Fibroblast of lung (primary cell): ENCODE measurements around the gene CHST12. TPM values are rescaled to one million over a fixed set of nuclear protein-coding genes. Genes with fewer than 3 reads are reported as not detected.

Experiments
- DNase-seq, 2 donors: peaks; one replicate each; pipeline versions ENCODE4 v3.0.0 to v3.0.0-alpha.2; 2010; ENCODE audit warnings: low read depth in 2 of 2
- H2AFZ ChIP-seq: 2 replicates; pipeline ENCODE4 v1.5.1; 2012; ENCODE audit warnings: low read length, control low read depth, inconsistent platforms
- H3K27ac ChIP-seq: 2 replicates; pipeline ENCODE4 v1.5.1; 2011; ENCODE audit warnings: low read length, control low read depth; ENCODE audit not compliant: insufficient read depth
- H3K27me3 ChIP-seq: 2 replicates; pipeline ENCODE4 v1.5.1; 2011; ENCODE audit warnings: mild to moderate bottlenecking, low read length; ENCODE audit not compliant: control insufficient read depth, insufficient read depth
- H3K36me3 ChIP-seq: 2 replicates; pipeline ENCODE4 v1.5.1; 2011; ENCODE audit warnings: low read length; ENCODE audit not compliant: control insufficient read depth, insufficient read depth
- H3K4me1 ChIP-seq: 2 replicates; pipeline ENCODE4 v1.5.1; 2011; ENCODE audit warnings: low read length; ENCODE audit not compliant: control insufficient read depth, insufficient read depth; ENCODE audit errors: extremely low read depth
- H3K4me2 ChIP-seq: 2 replicates; pipeline ENCODE4 v1.5.1; 2011; ENCODE audit warnings: low read length, control low read depth; ENCODE audit not compliant: insufficient read depth; ENCODE audit errors: extremely low read depth
- H3K4me3 ChIP-seq, 4 experiments: fragments of 200-600 bp in 1 of 4; sonication (generic) in 1 of 4; replicated peaks in 1 of 4; 2 replicates each; pipeline ENCODE4 v1.5.1; 2011 to 2016; ENCODE audit warnings: low read length in 4 of 4, low read depth in 3 of 4, mild to moderate bottlenecking in 3 of 4, control low read depth in 2 of 4, inconsistent platforms in 1 of 4, mixed read lengths in 1 of 4; ENCODE audit not compliant: insufficient read depth in 1 of 4; ENCODE audit errors: control extremely low read depth in 1 of 4
- H3K79me2 ChIP-seq: 2 replicates; pipeline ENCODE4 v1.5.1; 2012; ENCODE audit warnings: mild to moderate bottlenecking, low read length, inconsistent platforms; ENCODE audit not compliant: control insufficient read depth, insufficient read depth
- H3K9ac ChIP-seq: 2 replicates; pipeline ENCODE4 v1.5.1; 2011; ENCODE audit warnings: mild to moderate bottlenecking, low read length, control low read depth; ENCODE audit not compliant: insufficient read depth
- H3K9me3 ChIP-seq: 2 replicates; pipeline ENCODE4 v1.5.1; 2012; ENCODE audit warnings: low read depth, low read length; ENCODE audit not compliant: control insufficient read depth, insufficient read depth
- H4K20me1 ChIP-seq: 2 replicates; pipeline ENCODE4 v1.5.1; 2011; ENCODE audit warnings: low read length; ENCODE audit not compliant: control insufficient read depth, insufficient read depth; ENCODE audit errors: extremely low read depth
- EZH2 ChIP-seq: IDR thresholded peaks from 2 replicates; pipeline ENCODE4 v1.5.1; 2012; ENCODE audit warnings: low read length, control low read depth, mild to moderate bottlenecking; ENCODE audit errors: missing control alignments
- polyA plus RNA-seq, 2 donors: library from polyadenylated mRNA; depleted of rRNA in 1 of 2; stranded (reverse) in 1 of 2; unstranded in 1 of 2; fragments of >200 nt; gene quantifications; 2 replicates each; pipeline ENCODE4 v1.2.1, GENCODE V29; 2011 to 2012; ENCODE audit warnings: missing spikeins in 1 of 2
- total RNA-seq: library from RNA; depleted of rRNA; stranded (reverse); fragments of >200 nt; gene quantifications from 2 replicates; pipeline ENCODE4 v1.2.1, GENCODE V29; 2014
- TF ChIP-seq, protein P1 (sequence below), 2 donors: IDR thresholded peaks in 1 of 2; conservative IDR thresholded peaks in 1 of 2; 1 replicate in 1 of 2; 2 replicates in 1 of 2; pipeline ENCODE4 v1.5.1; 2011 to 2012; ENCODE audit warnings: low read length in 2 of 2, control low read depth in 1 of 2, inconsistent platforms in 1 of 2, low read depth in 1 of 2, mild to moderate bottlenecking in 1 of 2

The CHST12 gene
- total and polyA plus RNA-seq, 2 donors (not counting 1 experiment from before 2014, with no cell fraction given) = 3.5 to 9.5 TPM

DNA sequence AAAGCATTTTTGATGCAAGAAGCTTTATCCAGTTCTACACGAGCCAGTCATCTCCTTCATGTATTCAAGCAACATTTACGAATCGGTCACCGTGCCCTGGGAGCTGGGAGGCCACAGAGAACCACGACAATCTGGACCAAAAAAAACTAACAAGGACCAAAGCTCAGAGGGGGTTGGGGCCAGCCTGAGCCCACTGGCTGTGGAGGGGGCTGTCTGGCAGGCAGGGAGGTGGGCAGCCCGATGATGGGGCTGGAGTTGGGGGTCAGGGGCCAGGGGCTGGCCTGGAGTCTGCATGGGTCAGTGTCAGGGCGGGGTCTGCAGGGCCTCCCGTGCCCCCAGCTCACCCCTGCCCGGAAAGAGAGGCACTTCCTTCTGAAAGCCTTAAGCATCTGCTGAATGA, 85.3 kb downstream of the CHST12 start:
- Histone ChIP-seq H3K79me2 (no peaks in the 10 kb centered on the region), H3K4me2 (no peak overlapping the region), H3K27ac (no peak overlapping the region), H3K9ac (no peak overlapping the region), H3K4me1 (peaks cover 8% of the 10 kb centered on the region), H3K27me3 (no peaks in the 10 kb centered on the region), H3K9me3 (no peaks in the 10 kb centered on the region), H3K36me3 (no peaks in the 10 kb centered on the region), H3K4me3 (no peak overlapping the region), H4K20me1 (no peaks in the 10 kb centered on the region), H2AFZ (no peak overlapping the region)
- TF ChIP-seq, protein P1, sequence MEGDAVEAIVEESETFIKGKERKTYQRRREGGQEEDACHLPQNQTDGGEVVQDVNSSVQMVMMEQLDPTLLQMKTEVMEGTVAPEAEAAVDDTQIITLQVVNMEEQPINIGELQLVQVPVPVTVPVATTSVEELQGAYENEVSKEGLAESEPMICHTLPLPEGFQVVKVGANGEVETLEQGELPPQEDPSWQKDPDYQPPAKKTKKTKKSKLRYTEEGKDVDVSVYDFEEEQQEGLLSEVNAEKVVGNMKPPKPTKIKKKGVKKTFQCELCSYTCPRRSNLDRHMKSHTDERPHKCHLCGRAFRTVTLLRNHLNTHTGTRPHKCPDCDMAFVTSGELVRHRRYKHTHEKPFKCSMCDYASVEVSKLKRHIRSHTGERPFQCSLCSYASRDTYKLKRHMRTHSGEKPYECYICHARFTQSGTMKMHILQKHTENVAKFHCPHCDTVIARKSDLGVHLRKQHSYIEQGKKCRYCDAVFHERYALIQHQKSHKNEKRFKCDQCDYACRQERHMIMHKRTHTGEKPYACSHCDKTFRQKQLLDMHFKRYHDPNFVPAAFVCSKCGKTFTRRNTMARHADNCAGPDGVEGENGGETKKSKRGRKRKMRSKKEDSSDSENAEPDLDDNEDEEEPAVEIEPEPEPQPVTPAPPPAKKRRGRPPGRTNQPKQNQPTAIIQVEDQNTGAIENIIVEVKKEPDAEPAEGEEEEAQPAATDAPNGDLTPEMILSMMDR (conservative IDR thresholded peaks at IDR 0.05 in 1 of 2, IDR thresholded peaks at IDR 0.05 in 1 of 2; ENCODE audit: low read depth in 1 of 2, low read length in 2 of 2) = no peak
- TF ChIP-seq EZH2 = no peak
- no peak for DNase-seq

DNA sequence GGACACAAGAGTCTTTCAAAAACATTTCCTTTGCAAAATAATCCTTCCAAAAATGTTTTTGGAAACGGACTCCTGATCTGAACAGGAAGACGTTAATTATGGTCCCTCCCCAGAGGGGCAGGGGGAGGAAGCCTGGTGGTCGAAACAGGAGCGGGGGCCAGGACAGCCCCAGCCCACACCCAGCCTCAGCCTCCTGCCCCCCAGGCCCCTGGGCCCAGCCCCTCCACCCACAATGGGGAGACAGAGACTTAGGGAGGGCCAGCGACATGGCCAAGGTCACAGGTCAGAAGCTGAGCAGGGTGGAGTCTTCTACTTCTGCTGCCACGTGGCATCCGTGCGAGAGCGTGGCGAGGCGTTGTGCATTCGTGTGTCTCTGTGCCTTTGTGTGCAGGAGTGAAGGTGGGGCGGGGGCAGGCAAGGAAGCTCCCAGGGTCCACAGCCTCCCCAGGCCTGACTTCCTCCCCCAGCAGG, 86.8 kb downstream of the CHST12 start:
- H3K4me3 ChIP-seq = no peak overlapping the region
- H4K20me1 ChIP-seq = no peaks in the 10 kb centered on the region
- H3K36me3 ChIP-seq = no peaks in the 10 kb centered on the region
- H3K9me3 ChIP-seq = no peaks in the 10 kb centered on the region
- H3K4me1 ChIP-seq = peaks cover 8% of the 10 kb centered on the region
- DNase-seq = no peak
- no peaks in the 10 kb centered on the region for H3K79me2 ChIP-seq
- no peak overlapping the region for H2AFZ ChIP-seq
- H3K4me2 ChIP-seq = no peak overlapping the region
- H3K9ac ChIP-seq = no peak overlapping the region
- H3K27me3 ChIP-seq = no peaks in the 10 kb centered on the region
- no peak overlapping the region for H3K27ac ChIP-seq
- TF ChIP-seq, protein P1 (conservative IDR thresholded peaks at IDR 0.05 in 1 of 2, IDR thresholded peaks at IDR 0.05 in 1 of 2; ENCODE audit: low read depth in 1 of 2, low read length in 2 of 2) = no peak
- TF ChIP-seq EZH2 = no peak

DNA sequence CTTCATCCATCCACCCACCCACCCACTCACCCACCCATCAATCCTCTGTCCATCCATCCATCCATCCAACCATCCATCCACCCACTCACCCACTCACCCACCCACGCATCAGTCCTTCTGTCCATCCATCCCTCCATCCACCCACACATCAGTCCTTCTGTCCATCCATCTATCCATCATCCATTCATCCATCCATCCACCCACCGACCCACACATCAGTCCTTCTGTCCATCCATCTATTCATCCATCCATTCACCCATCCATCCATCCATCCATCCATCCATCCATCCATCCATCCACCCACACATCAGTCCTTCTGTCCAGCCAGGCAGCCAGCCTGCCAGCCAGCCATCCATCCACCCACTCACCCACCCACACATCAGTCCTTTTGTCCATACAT, 88.6 kb downstream of the CHST12 start:
- no peak overlapping the region for H3K4me3 ChIP-seq
- peaks cover 4% of the 10 kb centered on the region for H3K27me3 ChIP-seq
- H3K9me3 ChIP-seq = no peaks in the 10 kb centered on the region
- no peak for DNase-seq
- no peaks in the 10 kb centered on the region for H3K79me2 ChIP-seq
- no peak overlapping the region for H3K4me2 ChIP-seq
- no peak overlapping the region for H2AFZ ChIP-seq
- H4K20me1 ChIP-seq = no peaks in the 10 kb centered on the region
- no peak overlapping the region for H3K27ac ChIP-seq
- no peaks in the 10 kb centered on the region for H3K36me3 ChIP-seq
- no peak overlapping the region for H3K9ac ChIP-seq
- TF ChIP-seq, protein P1 (conservative IDR thresholded peaks at IDR 0.05 in 1 of 2, IDR thresholded peaks at IDR 0.05 in 1 of 2; ENCODE audit: low read depth in 1 of 2, low read length in 2 of 2) = no peak
- no peak for TF ChIP-seq EZH2
- H3K4me1 ChIP-seq = peaks cover 8% of the 10 kb centered on the region
